Gastrocnemius medialis (tissue), 4 donors: ENCODE results near the gene ADCY1.

Experiments used
- POLR2A ChIP-seq, 2 donors: fragments of 450-650 bp; IDR thresholded peaks; one replicate each; pipeline ENCODE4 v1.6.1; 2017; ENCODE audit warnings: antibody characterized with exemption in 2 of 2, mild to moderate bottlenecking in 2 of 2, moderate library complexity in 2 of 2
- TF ChIP-seq, protein P1 (sequence below), 5 experiments: fragments of 450-650 bp in 3 of 5; fragments of 200-600 bp in 2 of 5; sonication (generic) in 2 of 5; IDR thresholded peaks in 4 of 5; conservative IDR thresholded peaks in 1 of 5; 1 replicate in 4 of 5; 2 replicates in 1 of 5; pipeline ENCODE4 v1.5.1; 2016 to 2019; ENCODE audit warnings: antibody characterized with exemption in 5 of 5, mild to moderate bottlenecking in 3 of 5, moderate library complexity in 3 of 5

DNA sequence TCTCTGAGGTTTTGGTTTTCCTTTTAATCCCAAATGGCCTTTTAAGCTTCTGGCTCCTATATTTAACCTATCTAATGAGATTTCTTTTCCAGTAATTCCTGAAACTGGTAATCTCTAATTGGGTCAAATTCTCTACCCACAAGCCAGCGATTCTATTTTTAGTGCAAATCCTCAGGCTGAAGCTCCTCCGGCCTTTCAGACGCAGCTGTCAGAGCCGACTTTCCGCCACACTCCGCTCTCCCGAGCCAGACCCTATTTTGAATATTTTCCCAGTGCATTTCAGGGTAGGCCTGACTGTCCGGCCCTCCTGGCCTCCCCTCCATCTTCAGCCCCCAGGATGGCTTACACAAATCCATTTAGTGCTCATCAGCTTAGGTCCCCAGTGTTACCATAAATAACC lies 9.7 kb upstream of the ADCY1 start:
- TF ChIP-seq, protein P1, sequence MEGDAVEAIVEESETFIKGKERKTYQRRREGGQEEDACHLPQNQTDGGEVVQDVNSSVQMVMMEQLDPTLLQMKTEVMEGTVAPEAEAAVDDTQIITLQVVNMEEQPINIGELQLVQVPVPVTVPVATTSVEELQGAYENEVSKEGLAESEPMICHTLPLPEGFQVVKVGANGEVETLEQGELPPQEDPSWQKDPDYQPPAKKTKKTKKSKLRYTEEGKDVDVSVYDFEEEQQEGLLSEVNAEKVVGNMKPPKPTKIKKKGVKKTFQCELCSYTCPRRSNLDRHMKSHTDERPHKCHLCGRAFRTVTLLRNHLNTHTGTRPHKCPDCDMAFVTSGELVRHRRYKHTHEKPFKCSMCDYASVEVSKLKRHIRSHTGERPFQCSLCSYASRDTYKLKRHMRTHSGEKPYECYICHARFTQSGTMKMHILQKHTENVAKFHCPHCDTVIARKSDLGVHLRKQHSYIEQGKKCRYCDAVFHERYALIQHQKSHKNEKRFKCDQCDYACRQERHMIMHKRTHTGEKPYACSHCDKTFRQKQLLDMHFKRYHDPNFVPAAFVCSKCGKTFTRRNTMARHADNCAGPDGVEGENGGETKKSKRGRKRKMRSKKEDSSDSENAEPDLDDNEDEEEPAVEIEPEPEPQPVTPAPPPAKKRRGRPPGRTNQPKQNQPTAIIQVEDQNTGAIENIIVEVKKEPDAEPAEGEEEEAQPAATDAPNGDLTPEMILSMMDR (IDR thresholded peaks at IDR 0.05 in 4 of 5, conservative IDR thresholded peaks at IDR 0.05 in 1 of 5) = no peak
- no peak for TF ChIP-seq POLR2A (IDR thresholded peaks at IDR 0.05)
